GM12865 (cell line): Measurements from ENCODE around the gene BARX1.
"Not testable (repeated sequence)": the region's sequence is repeated elsewhere in the genome, so short reads cannot be mapped to it uniquely, and the experiment has no call there.

Experiments
- DNase-seq: peaks from one replicate; pipeline ENCODE4 v3.0.0; 2010; ENCODE audit warnings: low read depth
- H3K4me3 ChIP-seq: 2 replicates; pipeline ENCODE4 v1.5.1; 2011; ENCODE audit warnings: mild to moderate bottlenecking, low read depth, low read length, control low read depth
- CTCF ChIP-seq: IDR thresholded peaks from 2 replicates; pipeline ENCODE4 v1.5.1; 2011; ENCODE audit warnings: low read length, control low read depth, low read depth, inconsistent platforms; ENCODE audit not compliant: insufficient read depth; ENCODE audit errors: missing control alignments

BARX1 gene

DNA sequence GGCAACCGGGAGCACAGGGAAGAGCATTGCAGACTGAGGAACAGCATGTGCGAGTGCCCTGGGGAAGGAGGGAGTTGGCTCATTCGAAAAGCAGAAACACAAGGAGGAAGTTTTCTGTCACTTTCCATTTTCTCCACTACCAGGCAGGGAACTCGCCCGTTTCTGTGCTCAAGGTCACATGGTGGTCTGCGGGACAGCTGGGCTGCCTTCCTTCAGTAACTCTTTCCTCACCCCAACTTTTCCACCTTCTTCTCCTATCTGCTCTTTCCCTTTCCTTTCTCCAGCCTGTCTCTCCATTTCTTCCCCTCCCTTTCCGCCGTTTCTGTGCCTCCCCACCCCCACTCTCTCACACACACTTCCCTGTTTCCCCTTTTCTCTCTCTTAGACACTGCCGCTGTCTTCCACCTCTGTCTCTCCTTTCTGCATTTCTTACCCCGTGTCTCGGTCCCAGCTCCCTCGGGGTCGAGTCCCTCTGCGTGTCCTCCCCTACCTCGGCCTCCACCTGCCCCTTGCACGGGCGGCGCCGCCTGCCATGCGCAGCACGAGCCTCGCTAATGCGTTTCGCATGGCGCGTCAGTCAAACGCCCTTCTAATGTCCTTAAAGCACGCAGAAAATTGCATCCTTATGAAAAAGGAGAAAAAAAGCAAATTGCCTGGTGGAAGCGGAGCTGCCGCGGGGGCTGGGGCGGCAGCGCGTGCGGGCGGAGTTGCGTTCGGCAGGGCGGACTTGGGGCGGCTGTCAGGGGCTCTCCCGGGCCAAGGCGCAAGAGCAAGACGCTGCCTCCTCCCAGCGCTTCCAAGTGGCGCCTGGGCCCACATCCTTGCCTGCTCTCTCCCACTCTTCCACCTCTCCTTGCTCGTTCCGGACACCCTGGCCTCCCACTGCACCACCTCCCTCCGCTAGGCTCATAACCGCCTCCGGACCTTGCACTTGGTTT is 9.5 kb downstream of the BARX1 start:
- no peak for TF ChIP-seq CTCF
- no peak overlapping the region for H3K4me3 ChIP-seq
- no peak for DNase-seq

DNA sequence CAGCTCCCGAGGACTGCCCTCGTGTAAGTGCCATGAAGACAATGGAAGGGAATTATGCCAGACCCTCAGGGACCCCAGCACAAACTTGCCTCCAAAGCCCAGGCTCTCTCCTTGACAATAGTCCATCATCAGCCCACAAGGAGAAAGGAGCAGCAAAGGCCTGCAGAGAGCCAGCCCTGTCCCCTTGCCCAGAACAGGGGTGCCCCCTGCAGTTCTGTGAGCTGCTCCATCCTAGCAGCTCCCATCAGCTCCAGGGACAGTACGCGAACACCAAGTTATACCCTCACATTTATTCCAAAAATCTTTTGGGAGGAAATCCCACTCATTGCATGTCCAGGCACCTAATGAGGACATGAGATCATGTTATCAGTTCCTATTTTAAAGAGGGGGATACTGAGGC is 11.1 kb downstream of the BARX1 start:
- DNase-seq = no peak
- TF ChIP-seq CTCF = no peak
- no peak overlapping the region for H3K4me3 ChIP-seq

DNA sequence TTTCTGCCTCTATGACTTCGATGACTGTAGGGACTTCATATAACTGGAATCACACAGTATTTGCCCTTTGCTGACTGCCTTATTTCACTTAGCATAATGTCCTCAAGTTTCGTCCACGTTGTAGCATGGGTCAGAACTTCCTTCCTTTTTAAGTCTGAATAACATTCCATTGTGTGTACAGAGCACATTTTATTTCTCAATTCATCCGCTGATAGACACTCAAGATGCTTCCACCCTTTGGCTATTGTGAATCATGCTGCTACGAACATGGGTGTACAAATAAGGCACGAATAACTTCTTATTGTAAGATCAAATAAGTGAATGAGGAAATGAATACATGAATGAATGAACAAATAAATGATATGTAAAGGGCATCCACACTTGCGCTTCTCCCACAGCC is 13.0 kb downstream of the BARX1 start:
- DNase-seq = no peak
- no peak for TF ChIP-seq CTCF
- no peak overlapping the region for H3K4me3 ChIP-seq

DNA sequence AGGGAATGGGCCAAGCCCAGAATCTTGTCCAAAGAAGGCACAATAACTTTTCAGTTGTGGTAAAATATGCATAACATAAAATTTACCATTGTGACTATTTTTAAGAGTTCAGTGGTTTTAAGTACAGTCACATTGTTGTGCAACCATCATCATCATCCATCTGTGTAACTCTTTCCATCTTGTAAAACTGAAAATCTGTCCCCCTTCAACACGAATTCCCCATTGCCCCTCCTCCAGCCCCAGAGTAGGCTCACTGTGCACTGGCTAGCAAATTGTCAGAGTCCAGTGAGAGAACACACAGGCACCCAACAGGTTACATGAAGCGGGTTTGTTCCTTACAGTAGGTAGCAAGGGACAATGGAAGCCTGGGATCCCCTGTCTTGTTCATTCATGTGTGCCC is 13.7 kb downstream of the BARX1 start:
- H3K4me3 ChIP-seq = no peak overlapping the region
- TF ChIP-seq CTCF = no peak
- DNase-seq = no peak

DNA sequence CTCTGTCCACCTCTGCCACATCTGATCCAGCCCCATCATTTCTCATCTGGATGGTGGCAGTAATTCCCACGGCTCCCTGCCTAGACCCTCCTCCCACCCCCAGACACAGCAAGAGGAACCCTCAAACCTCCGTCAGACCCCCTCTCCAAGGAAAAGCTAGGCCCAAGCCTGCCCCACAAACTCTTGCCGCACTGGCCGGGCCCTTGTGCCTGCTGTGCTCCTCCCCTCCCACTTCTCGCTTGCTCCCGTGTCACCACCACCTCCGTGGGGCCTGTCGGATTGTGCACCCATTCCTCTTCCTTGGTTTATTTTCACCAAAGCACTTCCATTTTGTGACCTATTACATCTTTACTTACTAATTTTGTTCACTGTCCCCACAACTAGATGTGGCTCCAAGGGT is 14.2 kb downstream of the BARX1 start:
- no peak for TF ChIP-seq CTCF
- H3K4me3 ChIP-seq = no peak overlapping the region
- DNase-seq = no peak

DNA sequence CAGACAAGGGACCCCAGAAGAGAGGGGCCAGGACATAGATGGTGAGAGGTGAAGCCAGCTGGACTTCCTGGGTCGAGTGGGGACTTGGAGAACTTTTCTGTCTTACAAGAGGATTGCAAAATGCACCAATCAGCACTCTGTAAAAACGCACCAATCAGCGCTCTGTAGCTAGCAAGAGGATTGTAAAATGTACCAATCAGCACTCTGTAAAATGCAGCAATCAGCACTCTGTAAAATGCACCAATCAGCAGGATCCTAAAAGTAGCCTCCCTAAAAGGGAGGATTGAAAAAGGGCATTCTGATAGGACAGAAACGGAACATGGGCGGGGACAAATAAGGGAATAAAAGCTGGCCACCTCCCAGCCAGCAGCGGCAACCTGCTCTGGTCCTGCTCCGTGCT is 15.6 kb downstream of the BARX1 start:
- not testable (repeated sequence) for H3K4me3 ChIP-seq, DNase-seq

DNA sequence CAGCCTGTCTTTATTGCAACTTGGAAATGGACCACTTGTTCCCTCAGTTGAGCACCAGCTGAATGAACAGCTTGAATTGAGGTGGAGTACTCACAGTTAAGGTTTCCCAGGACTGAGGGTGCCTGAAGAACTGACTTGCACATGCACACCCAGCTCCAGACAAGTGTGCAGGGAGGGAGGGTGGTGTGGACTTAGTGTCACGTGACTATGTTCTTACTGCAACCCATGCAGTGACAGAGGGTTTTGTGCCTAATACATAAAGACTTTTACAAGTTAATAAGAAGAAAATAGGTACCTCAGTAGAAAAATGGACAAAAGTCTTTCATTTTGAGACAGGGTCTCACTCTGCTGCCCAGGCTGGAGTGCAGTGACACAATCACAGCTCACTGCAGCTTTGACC is 18.0 kb downstream of the BARX1 start:
- TF ChIP-seq CTCF = no peak

More for the DNA sequence above, 18.0 kb downstream of the BARX1 start:
- no peak overlapping the region for H3K4me3 ChIP-seq
- no peak for DNase-seq
